Smooth muscle cell (in vitro differentiated cells): ENCODE measurements around the gene SOCS1. TPM values are rescaled to one million over a fixed set of nuclear protein-coding genes. Genes with fewer than 3 reads are reported as not detected.

Source experiments
- DNase-seq: peaks from one replicate; lab custom pipeline; 2025; ENCODE audit not compliant: unreplicated experiment; lab: John Stamatoyannopoulos, UW
- H2AFZ ChIP-seq: fragments of 200-600 bp; sonication (generic); 2 replicates; pipeline ENCODE4 v1.6.0; 2016; ENCODE audit warnings: antibody characterized with exemption, low read depth, mild to moderate bottlenecking
- H3F3A ChIP-seq: fragments of 200-600 bp; sonication (generic); 2 replicates; pipeline ENCODE4 v1.6.0; 2017; ENCODE audit warnings: antibody characterized with exemption, low read depth
- H3K27ac ChIP-seq: fragments of 200-600 bp; sonication (generic); 2 replicates; pipeline ENCODE4 v1.5.1; 2016; ENCODE audit warnings: low read depth, mild to moderate bottlenecking
- H3K27me3 ChIP-seq: fragments of 200-600 bp; sonication (generic); 2 replicates; pipeline ENCODE4 v1.6.1; 2016; ENCODE audit warnings: low read depth, mild to moderate bottlenecking
- H3K36me3 ChIP-seq: fragments of 200-600 bp; sonication (generic); 2 replicates; pipeline ENCODE4 v1.5.1; 2016; ENCODE audit warnings: low read depth
- H3K4me1 ChIP-seq: fragments of 200-600 bp; sonication (generic); 2 replicates; pipeline ENCODE4 v1.5.1; 2016; ENCODE audit warnings: low read depth
- H3K4me2 ChIP-seq: fragments of 200-600 bp; sonication (generic); 2 replicates; pipeline ENCODE4 v1.6.0; 2016; ENCODE audit warnings: mild to moderate bottlenecking
- H3K4me3 ChIP-seq: fragments of 200-600 bp; sonication (generic); 2 replicates; pipeline ENCODE4 v1.5.1; 2016; ENCODE audit warnings: mild to moderate bottlenecking
- H3K79me2 ChIP-seq: fragments of 200-600 bp; sonication (generic); 2 replicates; pipeline ENCODE4 v1.6.0; 2016; ENCODE audit warnings: low read depth, mild to moderate bottlenecking
- H3K9ac ChIP-seq: fragments of 200-600 bp; sonication (generic); 2 replicates; pipeline ENCODE4 v1.6.0; 2016; ENCODE audit warnings: low read depth
- H3K9me3 ChIP-seq: fragments of 200-600 bp; sonication (generic); replicated peaks from 2 replicates; pipeline ENCODE4 v1.5.1; 2016; ENCODE audit warnings: low read depth
- H4K20me1 ChIP-seq: fragments of 200-600 bp; sonication (generic); 2 replicates; pipeline ENCODE4 v1.6.0; 2016; ENCODE audit warnings: low read depth
- CTCF ChIP-seq: fragments of 200-600 bp; sonication (generic); IDR thresholded peaks from 2 replicates; pipeline ENCODE4 v1.5.1; 2017; ENCODE audit warnings: borderline replicate concordance, mild to moderate bottlenecking, antibody characterized with exemption; ENCODE audit not compliant: insufficient read depth, poor library complexity, severe bottlenecking
- WGBS: methylation state at CpG from one replicate; pipeline ENCODE4 v1.1.7; 2016; ENCODE audit warnings: low lambda C conversion rate; 5-methylcytosine and 5-hydroxymethylcytosine counted together
- polyA plus RNA-seq: library from polyadenylated mRNA; unstranded; fragments of >200 nt; fragmentation: Nextera tagmentation; extraction: Ambion mirVana; gene quantifications from 2 replicates; pipeline ENCODE4 v1.2.1, GENCODE V29; 2016
- total RNA-seq: library from RNA; depleted of rRNA; stranded (reverse); fragments of >200 nt; gene quantifications from 2 replicates; pipeline ENCODE4 v1.2.3, GENCODE V29; 2014

SOCS1 gene
- total and polyA plus RNA-seq, 2 experiments from 2014 or later, result 6.1 to 18.7 TPM

GRCh38 chr16:11207646-11208045 is 48.4 kb downstream of the SOCS1 start:
- Histone ChIP-seq H3F3A (no peaks in the 10 kb centered on the region), H4K20me1 (no peaks in the 10 kb centered on the region), H3K27me3 (no peaks in the 10 kb centered on the region), H3K4me1 (peaks cover under 1% of the 10 kb centered on the region), H3K9me3 (no peaks in the 10 kb centered on the region), H3K4me2 (no peak overlapping the region), H3K4me3 (no peak overlapping the region), H3K9ac (no peak overlapping the region), H3K36me3 (no peaks in the 10 kb centered on the region), H3K79me2 (no peaks in the 10 kb centered on the region), H2AFZ (no peak overlapping the region), H3K27ac (no peak overlapping the region)
- WGBS, result 93% methylated on average over 3 of the region's 3 CpGs
- DNase-seq, result no peak
- TF ChIP-seq CTCF, result no peak

- H4K20me1 ChIP-seq, result no peaks in the 10 kb centered on the region
- H3K27ac ChIP-seq, result no peak overlapping the region
- DNase-seq, result no peak
- TF ChIP-seq CTCF, result no peak
- H3F3A ChIP-seq, result no peaks in the 10 kb centered on the region
- no peak overlapping the region for H2AFZ ChIP-seq
- H3K27me3 ChIP-seq, result no peaks in the 10 kb centered on the region
- H3K36me3 ChIP-seq, result no peaks in the 10 kb centered on the region
- no peaks in the 10 kb centered on the region for H3K9me3 ChIP-seq
- H3K4me1 ChIP-seq, result peaks cover 10% of the 10 kb centered on the region
- WGBS, result 67% methylated on average over 11 of the region's 13 CpGs
- H3K4me3 ChIP-seq, result no peak overlapping the region
- no peak overlapping the region for H3K9ac ChIP-seq
- no peak overlapping the region for H3K4me2 ChIP-seq
- no peaks in the 10 kb centered on the region for H3K79me2 ChIP-seq
These were observed 50.0 kb downstream of the SOCS1 start for GRCh38 chr16:11205754-11206581.

GRCh38 chr16:11205065-11205699 is 50.8 kb downstream of the SOCS1 start:
- no peaks in the 10 kb centered on the region for H3K9me3 ChIP-seq
- H3F3A ChIP-seq, result no peaks in the 10 kb centered on the region
- no peak for DNase-seq
- H2AFZ ChIP-seq, result no peak overlapping the region
- H3K4me3 ChIP-seq, result no peak overlapping the region
- 93% methylated on average over 19 of the region's 19 CpGs for WGBS
- TF ChIP-seq CTCF, result no peak
- no peaks in the 10 kb centered on the region for H3K27me3 ChIP-seq
- H3K9ac ChIP-seq, result no peak overlapping the region
- no peaks in the 10 kb centered on the region for H3K36me3 ChIP-seq
- no peak overlapping the region for H3K4me2 ChIP-seq
- no peaks in the 10 kb centered on the region for H4K20me1 ChIP-seq
- H3K27ac ChIP-seq, result no peak overlapping the region
- H3K79me2 ChIP-seq, result no peaks in the 10 kb centered on the region
- H3K4me1 ChIP-seq, result peaks cover 17% of the 10 kb centered on the region
